Coronary artery (tissue), 2 donors: Measurements from ENCODE around the gene ZNF584.
"Not testable (repeated sequence)": the region's sequence is repeated elsewhere in the genome, so short reads cannot be mapped to it uniquely, and the experiment has no call there.

Source experiments
- DNase-seq: peaks from one replicate; pipeline ENCODE4 v3.0.0-alpha.2; 2017; ENCODE audit warnings: low spot score
- H3K27ac ChIP-seq, 2 donors: fragments of 200-600 bp; sonication (generic); one replicate each; pipeline ENCODE4 v1.5.1; 2016 to 2019
- H3K4me3 ChIP-seq: fragments of 200-600 bp; sonication (generic); 2 replicates; pipeline ENCODE4 v1.5.1; 2016; ENCODE audit warnings: mild to moderate bottlenecking, moderate library complexity
- CTCF ChIP-seq: fragments of 200-600 bp; sonication (generic); IDR thresholded peaks from one replicate; pipeline ENCODE4 v1.5.1; 2019; ENCODE audit warnings: antibody characterized with exemption

ZNF584 gene

GRCh38 chr19:58368561-58369360, 39.7 kb upstream of the ZNF584 start:
- Histone ChIP-seq H3K4me3 (no peak overlapping the region), H3K27ac (no peak overlapping the region)
- no peak for TF ChIP-seq CTCF
- DNase-seq, result no peak

DNA sequence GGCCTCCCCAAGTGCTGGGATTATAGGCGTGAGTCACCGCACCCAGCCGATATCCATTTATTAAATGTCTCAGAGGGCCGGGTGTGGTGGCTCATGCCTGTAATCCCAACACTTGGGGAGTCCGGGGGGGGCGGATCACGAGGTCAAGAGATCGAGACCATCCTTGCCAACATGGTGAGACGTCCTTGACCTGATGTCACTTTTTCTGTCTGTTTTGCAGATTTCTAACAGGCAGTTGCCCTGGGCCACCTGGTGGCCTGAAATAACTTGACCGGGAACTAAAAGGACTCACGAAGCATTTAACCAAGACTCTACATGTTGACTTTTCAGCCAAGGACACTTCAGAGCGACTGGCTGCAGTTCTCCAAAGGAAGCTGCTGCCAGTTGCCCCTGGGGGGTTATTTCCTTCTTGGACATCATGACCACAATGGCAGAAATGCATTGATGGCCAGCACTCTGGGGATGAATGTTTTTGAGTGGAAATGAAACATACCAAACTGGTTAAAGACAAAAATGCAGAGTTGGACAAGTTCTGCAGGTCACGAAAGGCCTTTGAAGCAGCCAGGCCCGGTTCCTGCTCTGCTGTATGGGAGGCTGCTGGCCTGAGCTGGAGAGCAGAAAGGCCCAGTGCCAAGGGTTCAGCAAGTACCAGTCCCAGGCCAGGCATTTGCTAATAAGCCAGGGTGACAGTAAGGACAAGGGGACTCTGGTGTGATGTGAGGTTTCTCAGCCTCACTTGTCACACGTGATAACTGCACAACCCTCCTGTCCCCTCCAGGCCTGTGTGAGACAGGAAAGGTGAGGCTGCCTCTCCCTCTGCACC, 35.9 kb upstream of the ZNF584 start:
- Histone ChIP-seq H3K4me3 (no peak overlapping the region), H3K27ac (no peak overlapping the region)
- no peak for DNase-seq
- no peak for TF ChIP-seq CTCF

GRCh38 chr19:58374200-58374599, 34.2 kb upstream of the ZNF584 start:
- no peak overlapping the region for H3K4me3 ChIP-seq
- H3K27ac ChIP-seq, result no peak overlapping the region
- no peak for TF ChIP-seq CTCF
- no peak for DNase-seq

- H3K4me3 ChIP-seq, H3K27ac ChIP-seq, DNase-seq: not testable (repeated sequence)
Measured at GRCh38 chr19:58376724-58377123, 31.7 kb upstream of the ZNF584 start.

- TF ChIP-seq CTCF, result no peak
- no peak for DNase-seq
- Histone ChIP-seq H3K4me3 (no peak overlapping the region), H3K27ac (no peak overlapping the region)
Measured at GRCh38 chr19:58379246-58379645, 29.2 kb upstream of the ZNF584 start.

GRCh38 chr19:58380037-58380661, 28.3 kb upstream of the ZNF584 start:
- Histone ChIP-seq H3K27ac (peak overlapping the region; percentile 97 to 98), H3K4me3 (peak overlapping the region; percentile 91)
- no peak for DNase-seq
- no peak for TF ChIP-seq CTCF

- Histone ChIP-seq H3K27ac (peak within 1 kb of the TSS; percentile 97 to 98), H3K4me3 (peak within 1 kb of the TSS; percentile 91)
- DNase-seq, result peak; percentile 99
- TF ChIP-seq CTCF, result no peak
Measured at GRCh38 chr19:58380662-58381459, 27.6 kb upstream of the ZNF584 start, which contains the start of gene ZNF837. Gene ZNF837 (minus strand): TSS chr19:58381030. CDS start chr19:58369332, 11,698 bp downstream.
